LoVo (cell line): Measurements from ENCODE around the gene ZNF606.

Experiments
- DNase-seq: peaks from one replicate; pipeline ENCODE4 v3.0.0-alpha.2; 2016; ENCODE audit warnings: low spot score

ZNF606 gene

GRCh38 chr19:57927587-57927986 is 75.0 kb downstream of the ZNF606 start:
- no peak for DNase-seq
